Testis (tissue), 3 donors: ENCODE results near the gene TCEA2. TPM values are rescaled to one million over a fixed set of nuclear protein-coding genes. Genes with fewer than 3 reads are reported as not detected.

Experiments used
- DNase-seq: peaks from one replicate; pipeline ENCODE4 v3.0.0-alpha.2; 2019
- H3K27ac ChIP-seq, 2 donors: fragments of 200-600 bp; sonication (generic); one replicate each; pipeline ENCODE4 v1.5.1; 2019
- H3K27me3 ChIP-seq: fragments of 200-600 bp; sonication (generic); one replicate; pipeline ENCODE4 v1.5.1; 2019
- H3K36me3 ChIP-seq: fragments of 200-600 bp; sonication (generic); one replicate; pipeline ENCODE4 v1.5.1; 2017; ENCODE audit warnings: low read depth; ENCODE audit errors: missing control alignments
- H3K4me1 ChIP-seq: fragments of 200-600 bp; sonication (generic); one replicate; pipeline ENCODE4 v1.5.1; 2019
- H3K4me3 ChIP-seq, 2 donors: fragments of 200-600 bp; sonication (generic); one replicate each; pipeline ENCODE4 v1.5.1; 2017 to 2019
- H3K9me3 ChIP-seq: fragments of 200-600 bp; sonication (generic); one replicate; pipeline ENCODE4 v1.5.1; 2017
- CTCF ChIP-seq, 3 experiments: fragments of 450-650 bp in 2 of 3; fragments of 200-600 bp in 1 of 3; sonication (generic) in 1 of 3; IDR thresholded peaks; one replicate each; pipeline ENCODE4 v1.5.1; 2016 to 2019; ENCODE audit warnings: antibody characterized with exemption in 3 of 3, mild to moderate bottlenecking in 2 of 3, moderate library complexity in 1 of 3
- POLR2A ChIP-seq: fragments of 450-650 bp; IDR thresholded peaks from one replicate; pipeline ENCODE4 v1.6.1; 2017; ENCODE audit warnings: antibody characterized with exemption, mild to moderate bottlenecking, moderate library complexity
- WGBS, 2 donors: methylation state at CpG; one replicate each; pipeline ENCODE4 v1.1.5; 2018; 5-methylcytosine and 5-hydroxymethylcytosine counted together
- intact Hi-C: fragments of 100-400 bp; cut with DNase I; formaldehyde crosslinking; loops from one replicate; pipeline ENCODE4 v1.15.1; 2023; ENCODE audit warnings: low total_unique reads
- polyA plus RNA-seq: library from polyadenylated mRNA; stranded (reverse); fragments of 350-450 nt; fragmentation: Illumina TruSeq; extraction: RNeasy Lipid Tissue Mini Kit (QIAGEN cat#74804); gene quantifications from one replicate; pipeline ENCODE4 v1.2.3, GENCODE V29; 2014; ENCODE audit warnings: low read depth, low replicate concordance; ENCODE audit not compliant: insufficient read depth
- total RNA-seq, 2 donors: library from RNA; depleted of rRNA; stranded (reverse); fragments of >200 nt; gene quantifications; one replicate each; pipeline ENCODE4 v1.2.3, GENCODE V29; 2016

Gene TCEA2
- total and polyA plus RNA-seq, 3 donors from 2014 or later: 94.5 to 171 (median 126) TPM

GRCh38 chr20:64074963-64075362 lies 12.0 kb downstream of the TCEA2 start:
- no peak for DNase-seq
- intact Hi-C loops: no loop called here
- Histone ChIP-seq H3K9me3 (no peaks in the 10 kb centered on the region), H3K4me1 (peaks cover 10% of the 10 kb centered on the region), H3K36me3 (no peaks in the 10 kb centered on the region), H3K4me3 (no peak overlapping the region), H3K27me3 (no peaks in the 10 kb centered on the region), H3K27ac (no peak overlapping the region)
- WGBS, 2 donors: 94 to 100% methylated on average over 1 to 8 of the region's 8 CpGs
- TF ChIP-seq POLR2A: no peak
- TF ChIP-seq CTCF (IDR thresholded peaks at IDR 0.05): no peak

GRCh38 chr20:64075556-64075955 lies 12.6 kb downstream of the TCEA2 start:
- no peak overlapping the region for H3K27ac ChIP-seq
- no peaks in the 10 kb centered on the region for H3K27me3 ChIP-seq
- no peaks in the 10 kb centered on the region for H3K9me3 ChIP-seq
- no peak for TF ChIP-seq POLR2A
- TF ChIP-seq CTCF (IDR thresholded peaks at IDR 0.05): no peak
- no peaks in the 10 kb centered on the region for H3K36me3 ChIP-seq
- WGBS, 2 donors: 87 to 93% methylated on average over 12 of the region's 12 CpGs
- DNase-seq: no peak
- peaks cover 13% of the 10 kb centered on the region for H3K4me1 ChIP-seq
- intact Hi-C loops: no loop called here
- H3K4me3 ChIP-seq: no peak overlapping the region

GRCh38 chr20:64076061-64076997 lies 13.3 kb downstream of the TCEA2 start:
- H3K36me3 ChIP-seq: no peaks in the 10 kb centered on the region
- H3K27me3 ChIP-seq: no peaks in the 10 kb centered on the region
- WGBS, 2 donors: 95 to 96% methylated on average over 7 to 20 of the region's 22 CpGs
- no peak for TF ChIP-seq POLR2A
- TF ChIP-seq CTCF (IDR thresholded peaks at IDR 0.05): no peak
- no peaks in the 10 kb centered on the region for H3K9me3 ChIP-seq
- no peak overlapping the region for H3K4me3 ChIP-seq
- intact Hi-C loops: no loop called here
- DNase-seq: no peak
- H3K27ac ChIP-seq: no peak overlapping the region
- peaks cover 13% of the 10 kb centered on the region for H3K4me1 ChIP-seq

- Histone ChIP-seq H3K27ac (no peak overlapping the region), H3K4me3 (no peak overlapping the region), H3K27me3 (no peaks in the 10 kb centered on the region), H3K36me3 (no peaks in the 10 kb centered on the region), H3K4me1 (peaks cover 14% of the 10 kb centered on the region), H3K9me3 (no peaks in the 10 kb centered on the region)
- no peak for DNase-seq
- WGBS, 2 donors: 81 to 86% methylated on average over 5 to 8 of the region's 8 CpGs
- no peak for TF ChIP-seq POLR2A
- TF ChIP-seq CTCF (IDR thresholded peaks at IDR 0.05): no peak
- intact Hi-C loops: no loop called here
Observed at GRCh38 chr20:64077094-64077493, 14.1 kb downstream of the TCEA2 start.

- 77 to 88% methylated on average over 4 to 5 of the region's 7 CpGs for WGBS, 2 donors
- TF ChIP-seq CTCF (IDR thresholded peaks at IDR 0.05): no peak
- TF ChIP-seq POLR2A: no peak
- H3K9me3 ChIP-seq: no peaks in the 10 kb centered on the region
- H3K36me3 ChIP-seq: no peaks in the 10 kb centered on the region
- no peak for DNase-seq
- H3K27me3 ChIP-seq: no peaks in the 10 kb centered on the region
- no peak overlapping the region for H3K4me3 ChIP-seq
- H3K27ac ChIP-seq: no peak overlapping the region
- peaks cover 17% of the 10 kb centered on the region for H3K4me1 ChIP-seq
- intact Hi-C loops: no loop called here
Observed at GRCh38 chr20:64077541-64077875, 14.5 kb downstream of the TCEA2 start.
